Lung (tissue), 12 donors: Measurements from ENCODE around the gene SURF4. TPM values are rescaled to one million over a fixed set of nuclear protein-coding genes. Genes with fewer than 3 reads are reported as not detected.

Source experiments
- ATAC-seq: fragments of 200-7000 bp; cut with Tn5 transposase; one replicate; pipeline ENCODE4 v1.9.1; 2020; ENCODE audit warnings: moderate number of reproducible peaks; ENCODE audit not compliant: insufficient read depth, low FRiP score
- DNase-seq, 3 donors: peaks; one replicate each; pipeline ENCODE4 v3.0.0-alpha.2; 2013 to 2017
- H3K27ac ChIP-seq, 2 donors: one replicate each; pipeline ENCODE4 v1.5.1; 2013; ENCODE audit warnings: mild to moderate bottlenecking in 2 of 2, moderate library complexity in 2 of 2, control low read depth in 1 of 2, inconsistent platforms in 1 of 2, low read depth in 1 of 2, low read length in 1 of 2
- H3K27me3 ChIP-seq, 3 donors: one replicate each; pipeline ENCODE4 v1.5.1; 2013; ENCODE audit warnings: low read length in 2 of 3; ENCODE audit not compliant: control insufficient read depth in 3 of 3, insufficient read depth in 3 of 3
- H3K36me3 ChIP-seq, 4 donors: one replicate each; pipeline ENCODE4 v1.5.1; 2013; ENCODE audit warnings: low read length in 4 of 4, mild to moderate bottlenecking in 1 of 4, moderate library complexity in 1 of 4; ENCODE audit not compliant: control insufficient read depth in 4 of 4, insufficient read depth in 4 of 4
- H3K4me1 ChIP-seq, 5 donors: one replicate each; pipeline ENCODE4 v1.5.1; 2013; ENCODE audit warnings: low read length in 5 of 5, mild to moderate bottlenecking in 2 of 5, moderate library complexity in 1 of 5; ENCODE audit not compliant: control insufficient read depth in 5 of 5, insufficient read depth in 5 of 5
- H3K4me3 ChIP-seq: one replicate; pipeline ENCODE4 v1.5.1; 2013; ENCODE audit warnings: mild to moderate bottlenecking, control low read depth, moderate library complexity
- H3K9ac ChIP-seq, 2 donors: one replicate each; pipeline ENCODE4 v1.5.1; 2013; ENCODE audit warnings: low read length in 2 of 2, control low read depth in 1 of 2; ENCODE audit not compliant: insufficient read depth in 1 of 2
- H3K9me3 ChIP-seq, 4 donors: one replicate each; pipeline ENCODE4 v1.5.1; 2013; ENCODE audit warnings: low read length in 3 of 4, mild to moderate bottlenecking in 1 of 4, moderate library complexity in 1 of 4; ENCODE audit not compliant: control insufficient read depth in 4 of 4, insufficient read depth in 3 of 4
- WGBS, 2 donors: extraction: QIAGEN DNeasy Blood & Tissue Kit; methylation state at CpG; one replicate each; pipeline ENCODE4 v1.1.7; 2013; 5-methylcytosine and 5-hydroxymethylcytosine counted together
- polyA plus RNA-seq, 2 donors: library from polyadenylated mRNA; stranded (reverse); fragments of 200-250 nt; gene quantifications; one replicate each; pipeline ENCODE4 v1.2.1, GENCODE V29; 2013
- total RNA-seq, 2 donors: library from RNA; depleted of rRNA in 1 of 2; stranded (reverse); fragments of >200 nt in 1 of 2; gene quantifications; one replicate each; pipeline ENCODE4 v1.2.1, GENCODE V29; 2014 to 2021
- TF ChIP-seq, protein P1 (sequence below): IDR thresholded peaks from 2 replicates; pipeline ENCODE4 v1.5.1; 2012; ENCODE audit warnings: mild to moderate bottlenecking; ENCODE audit errors: control extremely low read depth, extremely low read depth
- donor health status: control.
- donor health status: control.
- donor health status: Bipolar disorder and iron deficiency.
- donor health status: healthy.
- donor health status: DM: yes; HTN: yes; CAD: no.

Gene SURF4
- total and polyA plus RNA-seq, 4 donors: 87.4 to 222 (median 174) TPM

DNA sequence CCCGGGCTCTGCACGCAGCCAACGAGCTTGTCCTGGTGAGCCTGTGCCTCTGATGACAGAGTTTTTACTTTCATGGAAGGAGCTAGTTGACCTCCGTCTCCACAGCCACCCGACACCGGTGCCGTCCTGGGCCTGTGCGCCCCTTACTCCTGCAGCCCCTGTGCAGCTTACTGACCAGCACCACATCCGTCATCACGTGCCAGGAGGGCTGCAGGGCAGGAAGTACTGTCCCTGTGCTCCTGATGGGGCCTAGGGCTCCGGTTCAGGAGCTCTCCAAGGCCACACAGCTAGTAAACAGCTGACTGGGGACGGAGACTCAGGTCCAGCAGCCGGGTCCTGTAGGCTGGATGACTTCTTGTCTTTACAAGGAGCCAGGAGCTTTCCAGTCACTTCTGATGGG lies 10.5 kb upstream of the SURF4 start:
- Histone ChIP-seq H3K4me1 (no peaks in the 10 kb centered on the region), H3K36me3 (peaks cover 0 to 2% (median 0%) of the 10 kb centered on the region in 4 donors), H3K27me3 (no peaks in the 10 kb centered on the region), H3K27ac (no peak overlapping the region), H3K9me3 (no peaks in the 10 kb centered on the region), H3K9ac (no peak overlapping the region), H3K4me3 (no peak overlapping the region)
- TF ChIP-seq, protein P1, sequence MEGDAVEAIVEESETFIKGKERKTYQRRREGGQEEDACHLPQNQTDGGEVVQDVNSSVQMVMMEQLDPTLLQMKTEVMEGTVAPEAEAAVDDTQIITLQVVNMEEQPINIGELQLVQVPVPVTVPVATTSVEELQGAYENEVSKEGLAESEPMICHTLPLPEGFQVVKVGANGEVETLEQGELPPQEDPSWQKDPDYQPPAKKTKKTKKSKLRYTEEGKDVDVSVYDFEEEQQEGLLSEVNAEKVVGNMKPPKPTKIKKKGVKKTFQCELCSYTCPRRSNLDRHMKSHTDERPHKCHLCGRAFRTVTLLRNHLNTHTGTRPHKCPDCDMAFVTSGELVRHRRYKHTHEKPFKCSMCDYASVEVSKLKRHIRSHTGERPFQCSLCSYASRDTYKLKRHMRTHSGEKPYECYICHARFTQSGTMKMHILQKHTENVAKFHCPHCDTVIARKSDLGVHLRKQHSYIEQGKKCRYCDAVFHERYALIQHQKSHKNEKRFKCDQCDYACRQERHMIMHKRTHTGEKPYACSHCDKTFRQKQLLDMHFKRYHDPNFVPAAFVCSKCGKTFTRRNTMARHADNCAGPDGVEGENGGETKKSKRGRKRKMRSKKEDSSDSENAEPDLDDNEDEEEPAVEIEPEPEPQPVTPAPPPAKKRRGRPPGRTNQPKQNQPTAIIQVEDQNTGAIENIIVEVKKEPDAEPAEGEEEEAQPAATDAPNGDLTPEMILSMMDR: no peak
- WGBS, 2 donors: 83 to 87% methylated on average over 13 of the region's 13 CpGs
- ATAC-seq (no peak), DNase-seq (no peak)

DNA sequence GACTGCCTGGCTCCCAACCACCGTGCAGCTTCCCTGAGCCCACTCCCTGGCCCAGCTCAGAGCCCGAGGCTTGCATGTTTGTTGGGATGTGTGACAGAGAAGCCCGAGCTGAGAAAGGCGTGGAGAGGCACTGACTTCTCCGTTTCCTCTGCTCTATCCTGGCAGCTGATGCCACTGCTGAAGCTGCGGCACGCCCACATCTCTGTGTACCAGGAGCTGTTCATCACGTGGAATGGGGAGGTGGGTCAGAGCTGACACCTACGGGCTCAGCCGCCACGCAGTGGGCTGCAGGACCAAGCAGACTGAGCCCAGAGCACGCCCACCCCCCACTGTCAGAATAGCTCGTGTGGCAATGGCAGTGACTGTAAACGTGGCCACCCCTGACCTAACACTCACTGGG lies 9.6 kb upstream of the SURF4 start:
- ATAC-seq: no peak

GRCh38 chr9:133384736-133385321 lies 9.0 kb upstream of the SURF4 start:
- ATAC-seq (no peak), DNase-seq (no peak)
- peaks cover 0 to 2% (median 0%) of the 10 kb centered on the region in 4 donors for H3K36me3 ChIP-seq
- H3K4me3 ChIP-seq: no peak overlapping the region
- no peaks in the 10 kb centered on the region for H3K27me3 ChIP-seq
- TF ChIP-seq, protein P1: no peak
- H3K27ac ChIP-seq: no peak overlapping the region
- WGBS, 2 donors: 88% methylated on average over 17 of the region's 17 CpGs
- H3K9me3 ChIP-seq: no peaks in the 10 kb centered on the region
- no peaks in the 10 kb centered on the region for H3K4me1 ChIP-seq
- H3K9ac ChIP-seq: no peak overlapping the region

More for the DNA sequence above, 9.6 kb upstream of the SURF4 start:
- no peak for DNase-seq
- 89 to 96% methylated on average over 13 to 14 of the region's 14 CpGs for WGBS, 2 donors
- Histone ChIP-seq H3K27ac (no peak overlapping the region), H3K36me3 (peaks cover 0 to 2% (median 0%) of the 10 kb centered on the region in 4 donors), H3K4me1 (no peaks in the 10 kb centered on the region), H3K9ac (no peak overlapping the region), H3K27me3 (no peaks in the 10 kb centered on the region), H3K9me3 (no peaks in the 10 kb centered on the region), H3K4me3 (no peak overlapping the region)
- TF ChIP-seq, protein P1: no peak

- DNase-seq: no peak
- Histone ChIP-seq H3K27ac (no peak overlapping the region), H3K4me1 (no peaks in the 10 kb centered on the region), H3K9ac (no peak overlapping the region), H3K4me3 (no peak overlapping the region), H3K9me3 (no peaks in the 10 kb centered on the region), H3K27me3 (no peaks in the 10 kb centered on the region), H3K36me3 (peaks cover 0 to 2% (median 0%) of the 10 kb centered on the region in 4 donors)
- whole genome bisulfite sequencing, 2 donors: 91% methylated on average over 3 of the region's 3 CpGs
- TF ChIP-seq, protein P1: no peak
- ATAC-seq: no peak
Observed at GRCh38 chr9:133383438-133383837, 7.6 kb upstream of the SURF4 start.
